RWPE2 (cell line): ENCODE results near the gene GALNT16.

ENCODE experiments used
- ATAC-seq: fragments of 200-7000 bp; cut with Tn5 transposase; 3 replicates; pipeline ENCODE4 v1.9.1; 2021; ENCODE audit warnings: low read depth
- DNase-seq: peaks from one replicate; pipeline ENCODE4 v3.0.0-alpha.2; 2020; ENCODE audit warnings: low spot score
- H3K27ac ChIP-seq: fragments of 450-650 bp; 2 replicates; pipeline ENCODE4 v1.5.1; 2017; ENCODE audit warnings: mild to moderate bottlenecking; ENCODE audit not compliant: poor library complexity, severe bottlenecking
- H3K27me3 ChIP-seq: fragments of 250-450 bp; sonication (Bioruptor Pico); 2 replicates; pipeline ENCODE4 v1.5.1; 2021; ENCODE audit warnings: mild to moderate bottlenecking, moderate library complexity; ENCODE audit not compliant: insufficient read depth, poor library complexity, severe bottlenecking
- H3K36me3 ChIP-seq: fragments of 250-450 bp; sonication (Bioruptor Pico); 2 replicates; pipeline ENCODE4 v1.5.1; 2020; ENCODE audit warnings: low read depth, mild to moderate bottlenecking, moderate library complexity
- H3K4me1 ChIP-seq: fragments of 250-450 bp; sonication (Bioruptor Pico); 2 replicates; pipeline ENCODE4 v1.5.1; 2021; ENCODE audit warnings: mild to moderate bottlenecking, moderate library complexity; ENCODE audit not compliant: insufficient read depth, poor library complexity, severe bottlenecking
- H3K4me3 ChIP-seq: fragments of 250-450 bp; sonication (Bioruptor Pico); 2 replicates; pipeline ENCODE4 v1.5.1; 2021; ENCODE audit warnings: mild to moderate bottlenecking, moderate library complexity; ENCODE audit not compliant: severe bottlenecking
- H3K9me3 ChIP-seq: fragments of 250-450 bp; sonication (Bioruptor Pico); 2 replicates; pipeline ENCODE4 v1.5.1; 2021; ENCODE audit warnings: mild to moderate bottlenecking, moderate library complexity; ENCODE audit not compliant: severe bottlenecking
- TF ChIP-seq, protein P1 (sequence below): fragments of 450-650 bp; IDR thresholded peaks from one replicate; pipeline ENCODE4 v1.5.1; 2017; ENCODE audit warnings: mild to moderate bottlenecking, moderate library complexity; ENCODE audit not compliant: poor library complexity, severe bottlenecking

The GALNT16 gene

DNA sequence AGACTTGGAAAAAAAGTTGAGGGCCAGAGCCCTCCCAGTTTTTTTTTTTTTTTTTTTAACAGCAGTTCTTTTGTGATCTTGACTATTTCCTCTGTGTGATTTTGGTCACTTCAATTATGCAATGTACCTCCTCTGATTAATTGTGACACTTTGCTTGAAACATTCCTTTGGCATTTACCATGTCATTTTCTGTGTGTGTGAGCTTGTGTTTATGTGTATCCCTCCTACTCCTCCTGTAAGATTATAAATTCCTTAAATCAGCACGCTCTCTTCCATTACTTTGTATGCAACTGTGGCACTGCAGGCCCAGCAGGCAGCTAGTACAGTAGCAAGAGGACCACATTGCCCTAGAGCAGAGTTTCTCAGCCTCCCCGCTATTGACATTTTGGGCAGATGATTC lies 33.2 kb upstream of the GALNT16 start:
- DNase-seq (no peak), ATAC-seq (no peak)
- no peaks in the 10 kb centered on the region for H3K4me1 ChIP-seq
- peaks cover 51% of the 10 kb centered on the region for H3K36me3 ChIP-seq
- H3K9me3 ChIP-seq, result no peaks in the 10 kb centered on the region
- TF ChIP-seq, protein P1, sequence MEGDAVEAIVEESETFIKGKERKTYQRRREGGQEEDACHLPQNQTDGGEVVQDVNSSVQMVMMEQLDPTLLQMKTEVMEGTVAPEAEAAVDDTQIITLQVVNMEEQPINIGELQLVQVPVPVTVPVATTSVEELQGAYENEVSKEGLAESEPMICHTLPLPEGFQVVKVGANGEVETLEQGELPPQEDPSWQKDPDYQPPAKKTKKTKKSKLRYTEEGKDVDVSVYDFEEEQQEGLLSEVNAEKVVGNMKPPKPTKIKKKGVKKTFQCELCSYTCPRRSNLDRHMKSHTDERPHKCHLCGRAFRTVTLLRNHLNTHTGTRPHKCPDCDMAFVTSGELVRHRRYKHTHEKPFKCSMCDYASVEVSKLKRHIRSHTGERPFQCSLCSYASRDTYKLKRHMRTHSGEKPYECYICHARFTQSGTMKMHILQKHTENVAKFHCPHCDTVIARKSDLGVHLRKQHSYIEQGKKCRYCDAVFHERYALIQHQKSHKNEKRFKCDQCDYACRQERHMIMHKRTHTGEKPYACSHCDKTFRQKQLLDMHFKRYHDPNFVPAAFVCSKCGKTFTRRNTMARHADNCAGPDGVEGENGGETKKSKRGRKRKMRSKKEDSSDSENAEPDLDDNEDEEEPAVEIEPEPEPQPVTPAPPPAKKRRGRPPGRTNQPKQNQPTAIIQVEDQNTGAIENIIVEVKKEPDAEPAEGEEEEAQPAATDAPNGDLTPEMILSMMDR, result no peak
- no peak overlapping the region for H3K4me3 ChIP-seq
- no peaks in the 10 kb centered on the region for H3K27me3 ChIP-seq
- H3K27ac ChIP-seq, result no peak overlapping the region

DNA sequence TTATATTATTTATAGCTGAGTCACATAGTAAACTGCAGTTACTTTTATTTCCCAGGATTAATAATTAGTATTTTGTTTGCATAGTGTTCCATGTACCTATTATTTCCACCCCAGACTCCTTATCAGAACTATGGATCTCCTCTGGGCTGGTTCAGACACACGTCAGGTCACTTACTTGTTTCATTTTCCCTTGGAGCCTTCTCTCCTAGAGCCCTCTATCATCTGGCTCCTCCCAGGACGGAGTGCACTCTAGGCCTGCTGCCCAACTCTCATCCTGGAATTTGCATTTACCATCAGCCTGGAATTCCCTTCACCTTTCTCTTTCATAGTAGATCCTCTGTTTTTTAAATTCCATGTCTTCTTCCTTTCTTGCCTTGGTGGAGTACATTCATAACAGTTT lies 28.5 kb upstream of the GALNT16 start:
- Histone ChIP-seq H3K9me3 (no peaks in the 10 kb centered on the region), H3K27ac (no peak overlapping the region), H3K4me3 (no peak overlapping the region), H3K36me3 (peaks cover 70% of the 10 kb centered on the region), H3K27me3 (no peaks in the 10 kb centered on the region), H3K4me1 (no peaks in the 10 kb centered on the region)
- ATAC-seq (no peak), DNase-seq (no peak)
- TF ChIP-seq, protein P1, result no peak

DNA sequence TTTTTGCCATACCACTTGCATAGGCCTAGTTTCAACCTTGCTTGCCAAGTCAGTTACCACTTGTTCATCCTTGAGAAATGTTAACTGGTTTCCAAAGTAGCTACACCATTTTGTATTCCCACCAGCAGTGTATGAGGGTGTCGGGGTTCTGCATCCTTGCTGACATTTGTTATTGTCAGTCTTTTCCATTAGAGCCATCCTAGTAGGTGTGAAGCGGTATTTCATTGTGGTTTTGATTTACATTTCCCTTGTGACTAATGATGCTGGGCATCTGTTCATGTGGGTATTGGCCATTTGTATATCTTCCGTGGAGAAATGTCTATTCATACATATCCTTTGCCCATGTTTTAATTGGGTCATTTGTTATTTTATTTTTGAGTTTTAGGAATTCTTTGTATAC lies 27.6 kb upstream of the GALNT16 start:
- no peak for ATAC-seq
- H3K27me3 ChIP-seq, result no peaks in the 10 kb centered on the region
- peaks cover 73% of the 10 kb centered on the region for H3K36me3 ChIP-seq
- DNase-seq, result no peak
- H3K27ac ChIP-seq, result no peak overlapping the region
- H3K4me3 ChIP-seq, result no peak overlapping the region
- H3K9me3 ChIP-seq, result no peaks in the 10 kb centered on the region
- no peaks in the 10 kb centered on the region for H3K4me1 ChIP-seq
- TF ChIP-seq, protein P1, result no peak

DNA sequence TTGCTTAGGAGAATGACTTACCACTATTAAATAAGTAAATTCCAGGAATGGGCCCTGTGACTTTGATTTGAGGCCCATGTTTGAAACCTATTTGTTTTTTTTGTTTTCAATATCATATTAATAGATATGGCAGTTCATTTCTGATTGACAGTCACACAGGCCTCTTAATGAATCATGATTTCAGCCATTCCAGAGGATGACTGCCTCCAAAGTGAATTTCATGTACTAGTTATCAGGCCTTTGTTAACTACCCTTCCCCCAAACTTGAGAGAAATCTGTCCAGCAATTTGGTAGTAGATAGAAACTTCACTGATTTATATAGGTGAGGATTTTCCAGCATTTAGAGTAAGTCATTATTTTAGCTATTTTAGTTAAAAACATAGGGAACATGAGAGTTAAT lies 25.9 kb upstream of the GALNT16 start:
- no peaks in the 10 kb centered on the region for H3K9me3 ChIP-seq
- DNase-seq (no peak), ATAC-seq (no peak)
- TF ChIP-seq, protein P1, result no peak
- H3K36me3 ChIP-seq, result peaks cover 84% of the 10 kb centered on the region
- no peak overlapping the region for H3K27ac ChIP-seq
- H3K4me3 ChIP-seq, result no peak overlapping the region
- no peaks in the 10 kb centered on the region for H3K4me1 ChIP-seq
- no peaks in the 10 kb centered on the region for H3K27me3 ChIP-seq

DNA sequence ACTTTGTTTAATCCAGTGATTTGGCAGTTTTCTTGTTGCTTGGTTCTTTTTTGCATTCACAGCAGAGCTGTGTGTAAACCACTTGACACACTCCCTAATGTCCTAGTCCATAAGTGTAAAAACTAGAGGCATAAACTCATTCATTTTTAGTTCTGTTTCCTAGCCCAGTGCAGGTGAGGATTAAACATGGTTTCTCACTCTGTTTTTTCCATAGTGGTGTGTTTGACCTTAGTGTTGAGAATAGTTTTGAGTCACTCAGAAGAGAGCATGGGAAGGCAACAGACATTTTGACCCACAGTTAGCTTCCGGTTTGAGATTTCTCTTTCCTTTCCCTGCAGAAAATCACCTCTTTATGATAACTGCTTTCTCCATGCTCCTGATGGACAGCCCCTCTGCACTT lies 24.2 kb upstream of the GALNT16 start:
- no peak for DNase-seq
- no peak overlapping the region for H3K27ac ChIP-seq
- H3K4me1 ChIP-seq, result no peaks in the 10 kb centered on the region
- H3K36me3 ChIP-seq, result peaks cover 77% of the 10 kb centered on the region
- no peaks in the 10 kb centered on the region for H3K9me3 ChIP-seq
- ATAC-seq, result no peak
- TF ChIP-seq, protein P1, result no peak
- H3K4me3 ChIP-seq, result no peak overlapping the region
- H3K27me3 ChIP-seq, result no peaks in the 10 kb centered on the region
